Panc1 (cell line): ENCODE measurements around the gene AKAP12.

Experiments used
- CTCF ChIP-seq: fragments of 450-650 bp; IDR thresholded peaks from 2 replicates; pipeline ENCODE4 v1.5.1; 2017; ENCODE audit warnings: mild to moderate bottlenecking
- POLR2AphosphoS5 ChIP-seq: IDR thresholded peaks from 2 replicates; pipeline ENCODE4 v1.6.1; 2012; ENCODE audit warnings: mild to moderate bottlenecking, low read depth, low read length, moderate library complexity

GRCh38 chr6:151290877-151291721 lies 51.3 kb downstream of the AKAP12 start:
- TF ChIP-seq CTCF: no peak
- no peak for TF ChIP-seq POLR2AphosphoS5
